Sigmoid colon (tissue), 4 donors: Measurements from ENCODE around the gene TMEM185B.

Source experiments
- CTCF ChIP-seq, 4 experiments: fragments of 450-650 bp in 3 of 4; fragments of 200-600 bp in 1 of 4; IDR thresholded peaks; one replicate each; pipeline ENCODE4 v1.5.1; 2016 to 2019; ENCODE audit warnings: antibody characterized with exemption in 4 of 4, mild to moderate bottlenecking in 3 of 4, moderate library complexity in 2 of 4
- EP300 ChIP-seq, 4 donors: sonication (generic); formaldehyde crosslinking; IDR thresholded peaks; one replicate each; pipeline ENCODE4 v1.6.1; 2017; ENCODE audit warnings: antibody characterized with exemption in 4 of 4
- POLR2A ChIP-seq, 2 donors: fragments of 450-650 bp; IDR thresholded peaks; one replicate each; pipeline ENCODE4 v1.6.1; 2016; ENCODE audit warnings: antibody characterized with exemption in 2 of 2, mild to moderate bottlenecking in 2 of 2, moderate library complexity in 2 of 2
- POLR2AphosphoS5 ChIP-seq, 4 donors: sonication (generic); formaldehyde crosslinking; IDR thresholded peaks; one replicate each; pipeline ENCODE4 v1.6.1; 2017; ENCODE audit warnings: antibody characterized with exemption in 4 of 4

- TF ChIP-seq CTCF (IDR thresholded peaks at IDR 0.05) (no peak), POLR2AphosphoS5 (IDR thresholded peaks at IDR 0.05) (no peak), EP300 (IDR thresholded peaks at IDR 0.05) (no peak), POLR2A (IDR thresholded peaks at IDR 0.05) (no peak)
These were observed 43.1 kb downstream of the TMEM185B start for GRCh38 chr2:120180066-120180465.
